Naive thymus-derived CD4-positive, alpha-beta T cell (primary cell): ENCODE measurements around the gene PTGER2. TPM values are rescaled to one million over a fixed set of nuclear protein-coding genes. Genes with fewer than 3 reads are reported as not detected.

ENCODE experiments used
- ATAC-seq: fragments of 150-1000 bp; cut with Tn5 transposase; 2 replicates; pipeline ENCODE4 v1.10.0; 2021; ENCODE audit warnings: mild to moderate bottlenecking, moderate library complexity
- CTCF ChIA-PET: fragments of 350-600 bp; sonication (Branson Sonifier 250); formaldehyde crosslinking; loops from one replicate; lab custom pipeline; 2021; ENCODE audit warnings: antibody characterized with exemption; lab: Charles Lee
- POLR2A ChIA-PET: fragments of 350-600 bp; sonication (Branson Sonifier 250); formaldehyde crosslinking; loops from one replicate; lab custom pipeline; 2021; ENCODE audit warnings: antibody characterized with exemption, inconsistent platforms; lab: Charles Lee
- DNase-seq, 9 donors: peaks; one replicate each; pipeline versions ENCODE4 v3.0.0 to v3.0.0-alpha.2; 2020 to 2022; ENCODE audit warnings: mixed read lengths in 1 of 9
- H3K27ac ChIP-seq: one replicate; pipeline ENCODE4 v1.7.0; 2013; ENCODE audit warnings: mild to moderate bottlenecking, low read depth, low read length, moderate library complexity
- H3K27me3 ChIP-seq, 2 donors: one replicate each; pipeline ENCODE4 v1.7.0; 2013; ENCODE audit warnings: low read length in 2 of 2, mild to moderate bottlenecking in 2 of 2, moderate library complexity in 2 of 2; ENCODE audit not compliant: control insufficient read depth in 2 of 2, insufficient read depth in 2 of 2
- H3K36me3 ChIP-seq, 3 experiments: 1 replicate in 2 of 3; 2 replicates in 1 of 3; pipeline ENCODE4 v1.7.0; 2013; ENCODE audit warnings: low read length in 3 of 3, mild to moderate bottlenecking in 3 of 3, moderate library complexity in 1 of 3; ENCODE audit not compliant: insufficient read depth in 3 of 3, control insufficient read depth in 2 of 3
- H3K4me1 ChIP-seq, 2 donors: one replicate each; pipeline ENCODE4 v1.7.0; 2013; ENCODE audit warnings: low read length in 2 of 2, mild to moderate bottlenecking in 2 of 2, moderate library complexity in 1 of 2; ENCODE audit not compliant: control insufficient read depth in 2 of 2, insufficient read depth in 2 of 2
- H3K4me3 ChIP-seq: 2 replicates; pipeline ENCODE4 v1.7.0; 2013; ENCODE audit warnings: mild to moderate bottlenecking, low read length
- H3K9me3 ChIP-seq, 3 experiments: 1 replicate in 2 of 3; 2 replicates in 1 of 3; pipeline ENCODE4 v1.7.0; 2013; ENCODE audit warnings: low read length in 3 of 3; ENCODE audit not compliant: control insufficient read depth in 2 of 3
- H3K27ac Mint-ChIP-seq, 9 donors: one replicate each; pipeline ENCODE4 v1.8.0; 2020 to 2022; ENCODE audit warnings: mixed read lengths in 9 of 9, mild to moderate bottlenecking in 8 of 9, moderate library complexity in 5 of 9, inconsistent platforms in 2 of 9
- H3K27me3 Mint-ChIP-seq, 5 donors: one replicate each; pipeline ENCODE4 v1.8.0; 2021 to 2022; ENCODE audit warnings: mixed read lengths in 5 of 5, mild to moderate bottlenecking in 1 of 5
- H3K36me3 Mint-ChIP-seq, 5 donors: one replicate each; pipeline ENCODE4 v1.8.0; 2020 to 2022; ENCODE audit warnings: mixed read lengths in 5 of 5, mild to moderate bottlenecking in 3 of 5, inconsistent platforms in 1 of 5
- H3K4me1 Mint-ChIP-seq, 7 donors: one replicate each; pipeline ENCODE4 v1.8.0; 2020 to 2022; ENCODE audit warnings: mixed read lengths in 7 of 7, mild to moderate bottlenecking in 3 of 7, inconsistent platforms in 1 of 7
- H3K4me3 Mint-ChIP-seq, 10 donors: one replicate each; pipeline ENCODE4 v1.8.0; 2020 to 2022; ENCODE audit warnings: mild to moderate bottlenecking in 10 of 10, mixed read lengths in 10 of 10, moderate library complexity in 6 of 10, inconsistent platforms in 2 of 10
- H3K9me3 Mint-ChIP-seq, 11 donors: one replicate each; pipeline ENCODE4 v1.8.0; 2020 to 2022; ENCODE audit warnings: mixed read lengths in 11 of 11, mild to moderate bottlenecking in 4 of 11, inconsistent platforms in 1 of 11, moderate library complexity in 1 of 11
- intact Hi-C, 2 donors: fragments of 100-400 bp; cut with micrococcal nuclease; formaldehyde crosslinking; loops; one replicate each; pipeline ENCODE4 v1.15.1; 2023
- polyA plus RNA-seq, 2 donors: library from polyadenylated mRNA; unstranded; fragments of 300-500 nt; fragmentation: Illumina TruSeq; gene quantifications; one replicate each; pipeline ENCODE4 v1.2.3, GENCODE V29; 2021
- total RNA-seq, 6 experiments: library from RNA in 5 of 6; stranded (reverse) in 5 of 6; gene quantifications; 1 replicate in 5 of 6; 2 replicates in 1 of 6; pipeline ENCODE4 v1.2.3 and lab custom pipeline; 2021 to 2026

Gene PTGER2
- total and polyA plus RNA-seq, 7 experiments from 2014 or later: 1.7 to 162 (median 23.4) TPM

GRCh38 chr14:52310541-52310940 lies 3.6 kb upstream of the PTGER2 start:
- H3K9me3 Mint-ChIP-seq: peaks cover 0 to 3% (median 0%) of the 10 kb centered on the region in 11 donors
- intact Hi-C loops: loop anchor here (2.0 to 10.0 kb wide), 2 partner anchors 14 to 446 kb away; partner anchors contain the start of gene GNG2 (in 2 of the 2)
- H3K36me3 ChIP-seq: no peaks in the 10 kb centered on the region
- ATAC-seq (no peak), DNase-seq (no peak)
- peaks cover 33 to 68% (median 40%) of the 10 kb centered on the region in 7 donors for H3K4me1 Mint-ChIP-seq
- peaks cover 0 to 5% (median 0%) of the 10 kb centered on the region in 5 donors for H3K27me3 Mint-ChIP-seq
- no peak overlapping the region for H3K4me3 ChIP-seq
- POLR2A ChIA-PET: no interaction called here
- CTCF ChIA-PET: no interaction called here
- no peaks in the 10 kb centered on the region for H3K9me3 ChIP-seq
- H3K4me1 ChIP-seq: peaks cover 10 to 33% of the 10 kb centered on the region in 2 donors
- H3K4me3 Mint-ChIP-seq: peak overlapping the region in 2 of 10 donors; percentile 99
- no peak overlapping the region for H3K27ac ChIP-seq
- no peaks in the 10 kb centered on the region for H3K27me3 ChIP-seq
- peak overlapping the region in 2 of 9 donors; percentile 72 to 97 for H3K27ac Mint-ChIP-seq
- H3K36me3 Mint-ChIP-seq: peaks cover 0 to 78% (median 3%) of the 10 kb centered on the region in 5 donors

GRCh38 chr14:52312931-52313355 lies 1.2 kb upstream of the PTGER2 start:
- Mint-ChIP-seq H3K4me3 (peak overlapping the region; percentile 88 to 100 (median 98)), H3K27me3 (peaks cover 0 to 5% (median 0%) of the 10 kb centered on the region in 5 donors), H3K4me1 (peaks cover 48 to 77% (median 55%) of the 10 kb centered on the region in 7 donors), H3K9me3 (peaks cover 0 to 3% (median 0%) of the 10 kb centered on the region in 11 donors), H3K27ac (peak overlapping the region in 4 of 9 donors; percentile 23 to 97 (median 72)), H3K36me3 (peaks cover 0 to 85% (median 3%) of the 10 kb centered on the region in 5 donors)
- no peaks in the 10 kb centered on the region for H3K27me3 ChIP-seq
- CTCF ChIA-PET: interaction anchor here (0.6 kb wide), 1 partner anchor 15 kb away, joined by 4 read pairs; no protein-coding TSS in a partner anchor
- POLR2A ChIA-PET: no interaction called here
- no peaks in the 10 kb centered on the region for H3K9me3 ChIP-seq
- no peak overlapping the region for H3K27ac ChIP-seq
- H3K4me1 ChIP-seq: peaks cover 14 to 29% of the 10 kb centered on the region in 2 donors
- no peaks in the 10 kb centered on the region for H3K36me3 ChIP-seq
- intact Hi-C loops: loop anchor here (1.0 to 10.0 kb wide), 3 partner anchors 85 to 448 kb away; partner anchors contain the start of gene GNG2 (in 2 of the 2)
- no peak for ATAC-seq
- peak overlapping the region; percentile 80 for H3K4me3 ChIP-seq
- DNase-seq: no peak

GRCh38 chr14:52313462-52313861 lies 650 bp upstream of the PTGER2 start:
- DNase-seq (peak in 3 of 9 donors; percentile 4 to 27 (median 15)), ATAC-seq (no peak)
- H3K4me3 ChIP-seq: peak overlapping the region; percentile 80
- Mint-ChIP-seq H3K4me1 (peaks cover 48 to 77% (median 54%) of the 10 kb centered on the region in 7 donors), H3K9me3 (peaks cover 0 to under 1% (median 0%) of the 10 kb centered on the region in 11 donors), H3K27ac (peak overlapping the region in 7 of 9 donors; percentile 44 to 97 (median 59)), H3K27me3 (peaks cover 0 to 5% (median 0%) of the 10 kb centered on the region in 5 donors), H3K4me3 (peak overlapping the region; percentile 88 to 100 (median 98)), H3K36me3 (peaks cover 0 to 85% (median 3%) of the 10 kb centered on the region in 5 donors)
- H3K9me3 ChIP-seq: no peaks in the 10 kb centered on the region
- H3K27ac ChIP-seq: peak overlapping the region; percentile 62
- H3K36me3 ChIP-seq: no peaks in the 10 kb centered on the region
- peaks cover 14 to 29% of the 10 kb centered on the region in 2 donors for H3K4me1 ChIP-seq
- H3K27me3 ChIP-seq: no peaks in the 10 kb centered on the region
- POLR2A ChIA-PET: interaction anchor here (2.5 kb wide), 1 partner anchor 14 kb away, joined by 5 read pairs; no protein-coding TSS in a partner anchor
- intact Hi-C loops: loop anchor here (1.0 to 10.0 kb wide), 3 partner anchors 85 to 449 kb away; partner anchors contain the start of gene GNG2 (in 2 of the 2)
- CTCF ChIA-PET: interaction anchor here (0.6 kb wide), 1 partner anchor 15 kb away, joined by 4 read pairs; no protein-coding TSS in a partner anchor

- peak overlapping the region; percentile 80 for H3K4me3 ChIP-seq
- Mint-ChIP-seq H3K27ac (peak overlapping the region; percentile 51 to 98 (median 92)), H3K36me3 (peaks cover 0 to 92% (median 4%) of the 10 kb centered on the region in 5 donors), H3K9me3 (peaks cover 0 to under 1% (median 0%) of the 10 kb centered on the region in 11 donors), H3K27me3 (peaks cover 0 to 5% (median 0%) of the 10 kb centered on the region in 5 donors), H3K4me1 (peaks cover 48 to 86% (median 57%) of the 10 kb centered on the region in 7 donors), H3K4me3 (peak overlapping the region; percentile 88 to 100 (median 98))
- peak in 8 of 9 donors; percentile 8 to 62 (median 26) for DNase-seq
- no peaks in the 10 kb centered on the region for H3K36me3 ChIP-seq
- H3K27me3 ChIP-seq: no peaks in the 10 kb centered on the region
- peak overlapping the region; percentile 62 for H3K27ac ChIP-seq
- peaks cover 14 to 29% of the 10 kb centered on the region in 2 donors for H3K4me1 ChIP-seq
- ChIA-PET POLR2A (interaction anchor here (1.1 to 2.5 kb wide), 2 partner anchors 13 to 37 kb away, joined by 3 to 5 read pairs; no protein-coding TSS in a partner anchor), CTCF (no interaction called here)
- ATAC-seq: peak; percentile 26
- intact Hi-C loops: loop anchor here (1.0 to 10.0 kb wide), 13 partner anchors 11 to 662 kb away; partner anchors contain the start of genes GNG2 (in 2 of the 2), GPR137C (in 2 of the 2), TXNDC16 (in 2 of the 2) and ERO1A (in 1 of the 2)
- no peaks in the 10 kb centered on the region for H3K9me3 ChIP-seq
Measured at GRCh38 chr14:52314595-52315354, 663 bp downstream of the PTGER2 start.

- Mint-ChIP-seq H3K27ac (peak overlapping the region; percentile 10 to 97 (median 79)), H3K36me3 (peaks cover 0 to 93% (median 10%) of the 10 kb centered on the region in 5 donors), H3K27me3 (peaks cover 0 to 5% (median 0%) of the 10 kb centered on the region in 5 donors), H3K4me1 (peaks cover 48 to 86% (median 59%) of the 10 kb centered on the region in 7 donors), H3K4me3 (peak overlapping the region; percentile 88 to 100 (median 98)), H3K9me3 (peaks cover 0 to 2% (median 0%) of the 10 kb centered on the region in 11 donors)
- ATAC-seq: peak; percentile 54
- DNase-seq: peak in 2 of 9 donors; percentile 18 to 35
- H3K4me1 ChIP-seq: peaks cover 14 to 24% of the 10 kb centered on the region in 2 donors
- no peaks in the 10 kb centered on the region for H3K36me3 ChIP-seq
- no peaks in the 10 kb centered on the region for H3K9me3 ChIP-seq
- H3K27me3 ChIP-seq: no peaks in the 10 kb centered on the region
- POLR2A ChIA-PET: interaction anchor here (2.5 kb wide), 1 partner anchor 12 kb away, joined by 5 read pairs; no protein-coding TSS in a partner anchor
- H3K4me3 ChIP-seq: peak overlapping the region; percentile 80
- H3K27ac ChIP-seq: peak overlapping the region; percentile 62
- intact Hi-C loops: loop anchor here (1.0 to 10.0 kb wide), 11 partner anchors 15 to 663 kb away; partner anchors contain the start of genes GNG2 (in 2 of the 2), ERO1A (in 1 of the 2), FRMD6 (in 1 of the 2) and GNPNAT1 (in 1 of the 2)
- CTCF ChIA-PET: interaction anchor here (2.2 kb wide), 1 partner anchor 15 kb away, joined by 9 read pairs; no protein-coding TSS in a partner anchor
Measured at GRCh38 chr14:52315355-52315718, 1.2 kb downstream of the PTGER2 start.
